Stimulated activated CD4-positive, alpha-beta T cell treated with anti-CD3 and anti-CD28 coated beads, Interleukin-1b, Interleukin-23, amount 100 ng/mL, for 48 hours (primary cell): Measurements from ENCODE around the gene FGFR1OP2.
"Not testable (repeated sequence)": the region's sequence is repeated elsewhere in the genome, so short reads cannot be mapped to it uniquely, and the experiment has no call there.

Experiments
- DNase-seq: peaks from one replicate; pipeline ENCODE4 v3.0.0-alpha.2; 2020

Gene FGFR1OP2

DNA sequence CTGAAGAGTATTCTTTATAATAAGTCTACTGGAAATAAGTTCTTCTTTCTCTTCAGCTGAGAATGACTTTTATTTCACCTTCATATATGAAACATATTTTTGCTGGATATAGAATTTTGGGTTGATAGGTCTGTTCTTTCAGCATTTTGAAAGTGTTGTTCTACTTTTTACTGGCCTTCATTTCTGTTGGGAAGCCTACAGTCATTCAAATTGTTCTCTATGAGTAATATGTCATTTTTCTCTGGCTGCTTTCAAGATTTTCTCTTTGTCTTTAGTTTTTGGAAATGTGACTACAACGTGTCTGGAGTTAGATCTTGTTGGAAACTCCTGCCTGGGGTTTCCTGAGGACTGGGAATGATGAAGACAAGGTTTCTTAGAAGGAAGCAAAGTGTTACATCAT, 10.0 kb downstream of the FGFR1OP2 start:
- DNase-seq: no peak

DNA sequence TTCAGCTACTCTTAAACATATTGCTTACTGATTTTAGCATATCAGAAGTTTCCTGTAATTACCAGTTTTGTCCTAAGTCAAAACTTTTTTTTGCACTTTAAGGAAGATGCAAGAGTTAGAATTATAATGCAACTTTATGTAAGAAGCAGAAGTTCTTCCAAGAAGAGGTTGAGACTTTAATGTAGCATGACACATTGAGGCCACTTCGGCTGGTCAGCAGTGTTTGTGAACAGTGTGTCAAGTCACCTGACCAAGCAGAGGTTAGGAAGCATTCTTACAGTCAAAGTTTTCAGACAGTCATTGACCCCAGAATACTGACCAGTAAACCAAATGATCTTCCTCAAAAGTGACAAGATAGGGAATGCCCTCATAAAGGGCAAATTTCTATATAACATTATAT, 15.2 kb downstream of the FGFR1OP2 start:
- DNase-seq: no peak

DNA sequence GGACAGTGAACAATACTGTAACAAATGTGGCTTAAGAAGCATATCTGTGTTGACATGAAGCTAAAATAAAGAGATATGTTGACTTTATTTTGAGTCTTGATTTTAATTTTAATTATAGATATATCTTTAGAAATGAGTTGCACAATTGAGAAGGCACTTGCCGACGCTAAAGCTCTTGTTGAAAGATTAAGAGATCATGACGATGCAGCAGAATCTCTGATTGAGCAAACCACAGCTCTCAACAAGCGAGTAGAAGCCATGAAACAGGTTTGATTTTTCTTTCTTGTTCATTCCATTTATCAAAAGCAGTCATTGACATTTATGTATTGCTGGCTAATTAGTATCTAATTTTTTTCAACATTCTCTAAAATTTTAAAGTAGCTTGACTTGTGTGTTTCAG, 15.8 kb downstream of the FGFR1OP2 start:
- DNase-seq: no peak

DNA sequence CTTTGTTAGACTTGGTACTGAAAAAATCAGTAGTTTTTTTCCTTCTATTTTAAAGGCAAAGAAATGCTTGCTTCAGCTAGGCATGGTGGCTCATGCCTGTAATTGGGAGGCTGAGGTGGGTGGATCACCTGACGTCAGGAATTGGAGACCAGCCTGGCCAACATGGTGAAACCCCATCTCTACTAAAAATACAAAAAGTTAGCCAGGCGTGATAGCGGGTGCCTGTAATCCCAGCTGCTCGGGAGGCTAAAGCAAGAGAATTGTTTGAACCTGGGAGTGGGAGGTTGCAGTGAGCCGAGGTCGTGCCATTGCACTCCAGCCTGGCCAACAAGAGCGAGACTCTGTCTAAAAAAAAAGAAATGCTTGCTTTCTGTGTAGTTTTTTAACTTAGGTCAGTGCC, 23.1 kb downstream of the FGFR1OP2 start:
- DNase-seq: not testable (repeated sequence)

DNA sequence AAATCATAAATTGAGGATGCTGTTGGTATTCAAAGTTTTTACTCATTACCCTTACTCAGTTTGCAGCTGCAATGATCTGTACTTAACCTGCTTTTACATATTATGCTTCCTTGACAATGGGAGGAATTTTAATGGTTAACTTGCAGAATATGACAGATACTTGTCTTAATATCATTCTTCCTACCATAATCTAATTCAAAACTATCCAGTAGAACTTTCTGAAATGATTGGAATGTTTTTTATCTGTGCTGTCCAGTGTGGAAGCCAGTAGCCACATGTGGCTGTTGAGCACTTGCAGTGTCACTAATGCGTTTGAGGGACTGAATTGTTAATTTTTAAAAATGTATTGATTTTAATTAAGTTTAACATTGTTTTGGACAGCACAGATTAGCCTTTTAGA, 23.5 kb downstream of the FGFR1OP2 start:
- DNase-seq: no peak

DNA sequence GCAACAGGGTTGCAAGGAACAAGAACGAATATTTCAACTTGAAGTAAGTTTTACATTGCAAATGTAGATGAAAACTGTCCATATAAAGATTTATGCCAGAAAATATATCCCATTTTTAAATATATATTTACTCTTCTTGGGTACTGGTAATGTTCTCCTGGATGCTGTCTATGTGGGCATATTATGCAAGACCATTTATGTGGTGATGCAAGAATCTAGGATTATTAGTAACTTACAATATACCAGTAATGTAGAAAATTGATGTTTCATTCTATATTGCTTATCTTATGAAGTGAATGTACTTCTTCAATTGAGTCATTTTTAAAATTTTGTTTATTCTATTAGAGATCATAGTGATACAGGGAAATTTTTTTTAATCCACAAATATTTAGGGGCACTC, 25.1 kb downstream of the FGFR1OP2 start:
- no peak for DNase-seq

DNA sequence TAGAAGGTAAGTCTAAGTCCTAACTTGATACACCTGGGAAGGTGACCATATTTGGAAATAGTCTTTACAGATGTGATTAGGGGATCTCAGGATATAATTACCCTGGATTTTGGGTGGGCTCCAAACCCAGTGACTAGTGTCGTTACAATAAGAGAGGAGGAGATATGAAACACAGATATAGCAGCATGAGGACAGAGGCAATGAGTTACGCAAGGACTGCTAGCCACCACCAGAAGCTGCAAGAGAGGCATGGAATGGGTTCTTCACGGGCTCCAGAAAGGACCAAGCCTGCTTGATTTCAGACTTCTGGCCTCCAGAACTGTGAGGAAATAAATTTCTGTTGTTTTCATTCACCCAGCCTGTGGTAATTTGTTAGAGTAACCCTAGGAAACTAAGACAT, 28.6 kb downstream of the FGFR1OP2 start:
- DNase-seq: no peak

DNA sequence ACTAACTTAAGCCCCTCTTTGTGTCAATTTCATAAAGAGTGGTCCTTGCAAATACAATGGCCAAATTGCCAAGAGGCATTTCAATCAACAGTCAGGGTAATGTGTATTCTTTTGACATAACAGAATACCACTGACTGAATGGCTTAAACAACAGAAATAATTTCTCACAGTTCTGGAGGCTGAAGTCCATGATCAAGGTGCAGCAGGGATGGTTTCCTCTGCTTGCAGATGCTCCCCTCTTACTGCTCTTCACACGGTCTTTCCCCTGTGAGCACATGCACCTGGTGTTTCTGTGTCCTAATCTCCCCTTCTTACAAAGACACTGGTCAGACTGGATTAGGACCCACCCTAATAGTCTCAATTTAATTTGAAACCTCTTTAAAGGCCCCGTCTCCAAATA, 31.9 kb downstream of the FGFR1OP2 start:
- no peak for DNase-seq

DNA sequence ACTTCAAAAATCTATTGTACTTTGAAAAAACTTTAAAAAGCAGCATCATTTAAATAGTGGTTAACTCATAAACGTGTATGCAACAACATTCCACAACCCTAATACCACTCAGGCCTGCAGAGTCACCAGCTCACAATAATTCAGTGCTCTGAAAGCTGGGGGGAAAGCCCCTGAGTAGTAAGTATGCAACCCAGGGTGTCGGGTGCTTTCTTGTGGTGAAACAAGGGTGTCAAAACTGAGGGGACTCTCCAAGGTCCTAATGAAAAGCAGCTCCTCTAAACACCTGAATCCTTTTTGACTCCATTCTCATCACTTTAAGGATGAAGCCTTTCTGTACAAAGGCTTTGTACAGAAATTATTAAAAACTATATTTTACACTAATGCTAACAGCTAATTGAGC, 33.7 kb downstream of the FGFR1OP2 start:
- peak; percentile 76 for DNase-seq

DNA sequence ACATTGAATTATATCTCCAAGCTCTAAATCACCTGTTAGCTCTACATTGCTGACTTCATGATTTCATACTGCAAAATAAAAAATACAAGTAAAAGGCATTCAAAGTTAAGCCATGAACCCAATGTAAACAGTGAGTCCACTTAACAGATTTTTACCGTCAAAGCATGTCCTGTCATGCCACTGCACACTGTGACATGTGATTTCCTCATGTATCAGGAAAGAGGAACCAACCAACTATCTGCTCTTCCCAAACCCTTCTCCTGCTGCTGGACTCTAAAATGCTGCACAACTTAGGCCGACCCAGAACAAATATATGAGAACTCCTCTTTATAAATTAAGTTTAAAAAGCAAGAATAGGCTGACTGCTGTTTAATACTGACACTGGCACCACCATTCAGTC, 38.4 kb downstream of the FGFR1OP2 start:
- DNase-seq: no peak

DNA sequence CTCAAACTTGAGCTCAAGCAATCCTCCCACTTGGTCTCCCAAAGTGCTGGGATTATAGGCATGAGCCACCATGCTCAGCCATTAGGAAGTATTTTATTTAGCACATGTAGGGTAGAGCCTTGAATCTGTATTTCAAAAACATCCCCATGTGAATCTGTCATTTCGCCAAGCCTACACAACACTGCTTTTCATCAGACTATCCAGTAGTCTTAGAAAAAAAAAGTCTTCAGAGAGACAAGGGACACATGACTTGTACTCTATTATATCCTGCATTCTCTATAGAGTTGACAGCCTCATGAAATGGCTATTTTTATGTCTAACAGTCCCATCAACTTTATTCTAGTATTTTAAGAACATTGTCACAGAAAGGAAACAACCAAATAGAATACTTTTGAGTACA, 40.5 kb downstream of the FGFR1OP2 start:
- DNase-seq: no peak

DNA sequence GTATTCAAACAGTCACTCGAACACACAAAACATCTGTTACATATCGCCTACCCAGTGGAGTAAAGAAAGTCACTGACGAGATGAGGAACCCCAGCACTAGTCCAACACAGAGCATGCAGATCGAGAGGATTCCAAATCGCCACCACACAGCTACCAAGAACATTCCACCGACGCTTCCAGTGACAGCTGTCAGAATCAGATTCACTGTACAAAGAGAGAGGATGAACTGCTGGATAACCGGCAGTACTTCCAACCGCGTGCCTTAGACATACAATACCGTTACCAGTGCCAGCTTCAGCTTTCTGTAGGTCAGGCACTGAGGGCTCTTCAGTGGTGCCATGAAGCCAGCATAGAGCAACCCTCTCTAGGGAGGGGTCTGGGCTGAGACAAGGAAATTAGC, 41.5 kb downstream of the FGFR1OP2 start:
- no peak for DNase-seq

DNA sequence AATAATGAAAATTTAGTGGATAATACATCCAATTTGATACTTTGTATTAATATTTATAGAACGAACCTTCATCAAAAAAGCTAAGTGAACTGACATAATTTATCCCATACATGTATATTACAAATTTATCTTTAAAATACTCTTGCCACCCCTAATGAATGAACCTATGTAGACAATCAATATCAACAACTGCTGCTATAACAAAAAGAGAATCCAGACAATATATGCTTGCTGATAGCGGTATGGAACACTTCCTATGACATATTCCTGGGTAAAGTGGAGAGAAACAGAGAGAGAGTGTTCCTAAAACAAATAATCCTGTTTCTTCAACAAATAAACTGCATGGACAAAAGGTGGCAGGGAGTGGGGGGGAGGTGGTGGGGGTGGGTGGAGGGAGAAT, 44.6 kb downstream of the FGFR1OP2 start:
- DNase-seq: no peak

DNA sequence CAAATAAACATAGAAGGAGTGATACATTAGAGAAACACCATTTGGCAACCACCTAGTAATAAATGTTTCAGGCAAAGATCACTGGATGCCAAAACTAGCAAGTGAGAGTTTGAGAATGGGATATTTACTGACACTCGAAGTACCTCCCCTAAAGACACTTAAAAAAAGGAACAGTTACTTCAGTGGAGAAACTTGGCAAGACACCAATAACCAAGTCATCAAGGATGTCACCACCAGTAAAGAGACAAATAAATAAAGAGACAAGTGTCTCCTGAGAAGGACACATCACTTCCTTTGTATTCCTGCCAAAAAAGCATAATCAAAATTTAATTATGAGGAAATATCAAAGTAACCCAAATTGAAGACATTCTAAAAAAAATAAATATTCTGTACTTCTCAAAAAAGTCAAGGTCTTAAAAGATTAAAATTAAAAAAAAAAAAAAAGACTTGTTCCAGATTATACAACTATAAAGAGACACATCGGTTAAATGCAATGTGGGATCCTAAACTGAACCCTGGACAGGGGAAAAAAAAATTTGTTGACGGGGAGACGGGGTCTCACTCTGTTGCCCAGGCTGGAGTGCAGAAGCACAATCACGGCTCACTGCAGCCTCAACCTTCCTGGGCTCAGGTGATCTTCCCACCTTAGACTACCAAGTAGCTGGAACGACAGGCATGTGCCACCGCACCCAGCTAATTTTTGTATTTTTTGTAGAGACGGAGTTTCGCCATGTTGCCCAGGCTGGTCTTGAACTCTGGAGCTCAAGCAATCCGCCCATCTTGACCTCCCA, 49.6 kb downstream of the FGFR1OP2 start:
- DNase-seq: no peak

DNA sequence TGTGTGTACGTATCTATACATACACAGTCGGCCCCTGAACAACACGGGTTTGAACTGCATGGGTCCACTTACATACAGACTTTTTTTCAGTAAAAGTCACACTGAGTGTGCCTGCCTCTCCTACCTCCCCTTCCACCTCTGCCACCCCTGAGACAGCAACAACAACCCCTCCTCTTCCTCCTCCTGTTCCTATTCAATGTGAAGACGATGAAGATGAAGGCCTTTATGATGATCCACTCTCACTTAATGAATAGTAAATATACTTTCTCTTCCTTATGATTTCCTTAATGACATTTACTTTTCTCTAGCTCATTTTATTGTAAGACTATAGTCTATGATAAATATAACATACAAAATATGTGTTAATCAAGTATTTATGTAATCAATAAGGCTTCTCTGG, 50.4 kb downstream of the FGFR1OP2 start:
- DNase-seq: no peak

DNA sequence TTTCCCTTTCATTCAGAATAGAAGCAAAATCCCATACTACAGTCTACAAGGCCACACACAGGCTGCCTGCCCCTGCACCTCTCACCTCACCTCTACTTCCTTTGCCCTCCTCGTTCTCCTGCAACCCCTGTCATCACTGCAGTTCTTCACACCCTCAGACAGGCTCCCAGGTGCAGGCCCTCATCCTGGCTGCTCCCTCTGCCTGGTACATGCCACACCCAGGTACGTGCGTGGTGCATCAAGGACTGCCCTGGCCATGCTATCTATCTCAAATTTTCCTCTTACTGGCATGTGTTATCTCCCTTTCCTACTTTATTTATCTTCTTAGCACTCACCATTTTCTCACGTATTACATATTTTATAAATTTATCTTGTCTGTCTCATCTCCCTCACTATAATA, 51.6 kb downstream of the FGFR1OP2 start:
- no peak for DNase-seq

DNA sequence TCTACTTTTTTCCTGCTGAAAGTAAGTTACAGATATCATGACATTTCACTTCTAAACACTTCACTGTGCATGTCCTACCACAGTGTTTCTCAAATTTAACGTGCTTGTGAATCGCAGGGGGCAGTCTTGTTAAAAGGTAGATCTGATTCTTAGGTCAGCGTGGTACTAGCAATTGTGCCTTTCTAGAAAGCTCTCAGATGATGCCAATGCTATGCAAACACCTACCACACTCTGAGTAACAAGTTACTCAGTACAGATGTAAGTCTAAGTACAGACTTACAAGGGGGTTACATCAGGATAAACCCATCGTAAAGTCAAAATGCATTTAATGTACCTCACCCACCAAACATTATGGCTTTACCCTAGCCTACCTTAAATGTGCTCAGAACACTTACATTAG, 53.6 kb downstream of the FGFR1OP2 start:
- DNase-seq: no peak

DNA sequence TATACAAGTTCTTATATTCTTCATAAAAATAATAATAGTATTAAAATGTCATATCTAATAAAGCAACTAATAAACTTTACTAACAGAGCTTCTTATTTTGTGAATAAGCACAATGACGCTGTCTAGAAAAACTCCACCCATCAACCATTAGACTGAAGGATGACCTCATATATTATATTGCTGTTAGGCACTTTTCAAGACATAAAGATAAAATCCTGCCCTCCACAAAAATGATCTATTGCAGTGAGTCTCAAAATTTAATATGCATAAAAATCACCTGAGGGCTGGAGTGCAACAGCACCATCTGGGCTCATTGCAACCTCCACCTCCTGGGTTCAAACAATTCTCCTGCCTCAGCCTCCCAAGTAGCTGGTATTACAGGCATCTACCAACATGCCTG, 55.8 kb downstream of the FGFR1OP2 start:
- no peak for DNase-seq

DNA sequence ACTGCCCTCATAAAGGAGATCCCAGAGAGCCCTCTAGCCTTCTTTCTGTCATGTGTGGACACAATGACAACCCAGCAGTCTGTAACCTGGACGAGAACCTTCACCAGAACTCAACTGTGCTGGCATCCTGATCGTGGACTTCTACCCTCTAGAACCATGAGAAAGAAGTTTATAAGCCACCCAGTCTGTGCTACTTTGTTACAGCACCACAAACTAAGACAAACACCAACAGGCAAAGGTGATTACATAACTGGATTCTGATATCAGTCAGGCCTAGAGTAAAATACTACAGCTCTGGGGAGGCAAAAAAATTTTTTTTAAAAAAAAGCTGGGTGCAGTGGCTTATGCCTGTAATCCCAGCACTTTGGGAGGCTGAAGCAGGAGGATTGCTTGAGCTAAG, 57.4 kb downstream of the FGFR1OP2 start:
- no peak for DNase-seq

DNA sequence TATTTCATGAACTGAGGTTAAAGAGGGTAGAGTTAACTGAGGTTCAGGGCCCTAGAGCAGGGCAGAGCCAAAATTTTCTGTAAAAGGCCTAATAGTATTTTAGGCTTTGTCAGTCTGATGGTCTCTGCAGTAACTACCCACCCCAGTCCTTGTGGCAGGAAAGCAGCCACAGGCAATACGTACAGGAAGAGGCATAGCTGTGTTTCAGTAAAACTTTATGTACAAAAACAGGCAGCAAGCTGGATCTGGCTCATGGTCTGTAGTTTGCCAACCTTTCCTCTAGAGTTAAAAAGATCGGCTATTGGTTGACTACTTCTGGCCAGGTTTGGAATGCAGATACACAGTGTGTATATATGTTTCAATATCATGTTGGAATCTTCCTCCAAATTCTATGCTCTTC, 58.7 kb downstream of the FGFR1OP2 start:
- no peak for DNase-seq

DNA sequence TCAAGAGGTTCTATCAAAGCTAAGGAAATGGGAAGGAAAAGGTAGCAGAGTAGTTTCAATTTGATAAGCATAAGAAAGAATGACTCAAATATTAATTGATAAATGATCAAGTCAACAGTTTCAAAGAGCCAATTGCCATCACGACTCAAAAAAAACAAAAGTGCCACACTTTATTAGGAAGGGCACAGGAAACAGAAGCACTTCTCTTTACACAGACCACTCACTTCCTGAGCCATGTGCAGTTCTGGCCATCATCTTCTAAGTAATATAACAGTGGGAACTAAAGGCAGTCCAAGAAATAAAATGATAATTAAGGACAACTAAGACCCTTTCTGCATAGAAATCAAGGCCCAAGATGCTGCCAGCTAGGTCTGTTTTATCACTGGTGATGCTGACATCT, 62.7 kb downstream of the FGFR1OP2 start:
- no peak for DNase-seq

DNA sequence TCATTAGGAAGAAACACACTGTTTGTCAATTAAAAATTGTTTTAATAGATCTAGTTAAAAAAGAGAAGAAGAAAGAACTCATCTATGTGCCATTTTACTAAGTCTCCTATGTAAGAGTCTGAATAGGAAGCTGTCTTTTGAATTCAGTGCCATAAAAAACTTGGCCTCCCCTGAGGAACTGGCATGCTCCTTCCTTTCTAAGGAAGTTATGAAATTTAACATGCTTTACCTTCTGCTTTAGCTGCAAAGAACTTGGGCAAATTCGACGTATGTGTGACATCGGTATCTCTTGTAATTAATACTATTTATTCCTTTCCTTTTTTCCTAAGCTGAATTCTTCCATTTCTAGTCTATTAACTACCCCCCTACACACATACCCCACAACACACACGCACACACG, 63.4 kb downstream of the FGFR1OP2 start:
- no peak for DNase-seq

DNA sequence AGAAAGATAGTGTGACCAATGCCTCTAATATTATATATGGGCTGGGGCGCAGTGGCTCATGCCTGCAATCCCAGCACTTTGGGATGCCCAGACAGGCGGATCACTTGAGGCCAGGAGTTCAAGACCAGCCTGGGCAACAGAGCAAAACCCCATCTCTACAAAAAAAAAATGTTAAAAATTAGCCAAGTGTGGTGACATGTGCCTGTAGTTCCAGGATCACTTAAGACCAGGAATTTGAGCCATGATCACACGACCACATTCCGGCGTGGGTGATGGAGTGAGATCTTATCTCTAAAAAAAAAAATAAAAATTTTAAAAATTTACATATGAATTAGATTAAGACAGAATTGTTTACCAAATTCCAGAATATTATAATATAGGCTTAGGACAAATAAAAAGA, 63.9 kb downstream of the FGFR1OP2 start:
- no peak for DNase-seq

DNA sequence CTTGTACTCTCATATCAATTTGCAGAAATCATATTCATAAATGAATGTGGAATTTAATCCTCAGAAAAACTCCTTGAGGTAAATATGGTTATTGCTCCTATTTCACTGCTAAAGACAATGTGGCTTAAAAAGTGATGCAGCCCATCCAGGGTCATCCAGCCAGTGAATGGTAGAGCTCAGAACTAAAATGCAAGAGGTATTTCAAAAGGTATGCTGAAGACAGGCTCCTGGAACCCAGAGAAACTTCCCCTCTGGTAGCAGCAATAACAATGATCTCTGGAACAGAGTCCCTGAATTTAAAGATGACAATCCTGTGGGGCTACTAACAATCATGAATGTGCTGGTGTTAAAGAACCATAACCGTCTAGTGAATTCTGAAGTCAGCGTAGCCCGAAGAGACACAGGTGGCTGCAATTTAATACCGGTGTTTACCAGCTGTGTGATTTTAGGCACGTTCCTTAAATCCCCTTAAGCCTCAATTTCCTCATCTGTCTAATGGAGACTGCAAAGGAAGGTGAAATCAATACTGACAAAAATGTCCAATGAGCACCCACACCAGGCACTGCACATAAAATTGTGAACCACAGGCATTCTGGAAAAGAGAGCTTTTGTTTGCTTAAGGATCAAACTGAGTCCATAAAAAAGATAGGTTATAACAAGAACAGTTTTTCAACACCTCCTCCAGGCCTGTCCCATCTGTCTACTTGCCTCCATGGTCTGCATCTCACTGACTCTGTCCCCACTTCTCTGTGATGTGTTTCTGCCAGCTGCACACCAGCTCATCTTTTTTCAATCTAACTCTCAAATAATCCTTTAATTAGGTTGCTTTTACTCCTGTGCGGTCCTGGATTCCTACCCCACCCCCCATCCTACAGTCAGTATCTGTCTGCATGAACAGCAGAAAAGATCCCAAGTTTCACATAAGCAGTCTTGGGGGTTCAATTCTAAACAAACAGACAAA, 65.4 kb downstream of the FGFR1OP2 start:
- no peak for DNase-seq
